Lower leg skin (tissue), 3 donors: ENCODE data around the gene NTM.

ENCODE experiments used
- POLR2A ChIP-seq, 2 donors: fragments of 450-650 bp; IDR thresholded peaks; one replicate each; pipeline ENCODE4 v1.6.1; 2016 to 2017; ENCODE audit warnings: antibody characterized with exemption in 2 of 2, mild to moderate bottlenecking in 1 of 2, moderate library complexity in 1 of 2
- TF ChIP-seq, protein P1 (sequence below), 3 donors: fragments of 450-650 bp; IDR thresholded peaks; one replicate each; pipeline ENCODE4 v1.5.1; 2016; ENCODE audit warnings: antibody characterized with exemption in 3 of 3, mild to moderate bottlenecking in 3 of 3, moderate library complexity in 2 of 3

DNA sequence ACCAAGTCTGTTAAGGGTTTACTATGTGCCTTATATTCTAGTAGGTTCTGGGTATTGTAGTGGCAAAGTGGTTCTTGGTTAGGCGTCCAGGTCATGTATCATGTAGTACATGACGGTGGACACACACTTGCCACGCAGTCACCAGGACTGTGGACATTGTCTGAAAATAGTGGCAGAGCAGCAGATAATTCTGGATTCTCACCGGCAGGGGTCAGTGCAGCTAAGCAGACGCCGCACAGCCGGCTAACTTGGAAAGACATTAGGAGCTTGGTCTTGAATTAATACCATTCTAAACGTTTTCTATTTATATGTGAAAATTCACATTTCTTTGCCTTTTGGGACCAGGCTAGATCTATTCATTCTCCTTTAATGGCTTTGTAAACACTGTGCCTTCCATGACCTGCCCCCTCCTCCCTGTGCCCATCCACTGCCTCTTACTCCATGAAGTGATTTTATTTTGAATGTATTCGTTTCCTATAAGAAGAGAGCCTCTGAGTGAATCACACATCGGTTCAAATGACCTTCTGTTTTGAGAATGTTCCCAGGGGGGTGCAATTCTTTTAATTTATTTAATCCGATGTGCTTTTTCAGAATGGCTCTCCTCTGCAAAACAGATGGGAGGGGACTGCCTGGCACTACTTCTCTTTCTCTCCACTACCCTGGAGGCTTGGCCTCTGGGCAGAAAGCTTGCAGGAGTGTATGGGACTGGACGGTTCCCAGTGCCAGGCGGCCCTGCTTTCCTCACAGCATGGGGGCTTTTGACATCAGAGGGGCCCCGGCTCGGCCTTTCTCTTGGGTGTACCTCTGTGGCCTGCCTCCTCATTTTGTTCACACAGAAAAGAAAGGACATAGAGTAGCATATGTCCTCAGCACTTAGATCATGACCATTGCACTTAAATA lies 378.0 kb downstream of the NTM start:
- TF ChIP-seq POLR2A (IDR thresholded peaks at IDR 0.05) = no peak
- TF ChIP-seq, protein P1, sequence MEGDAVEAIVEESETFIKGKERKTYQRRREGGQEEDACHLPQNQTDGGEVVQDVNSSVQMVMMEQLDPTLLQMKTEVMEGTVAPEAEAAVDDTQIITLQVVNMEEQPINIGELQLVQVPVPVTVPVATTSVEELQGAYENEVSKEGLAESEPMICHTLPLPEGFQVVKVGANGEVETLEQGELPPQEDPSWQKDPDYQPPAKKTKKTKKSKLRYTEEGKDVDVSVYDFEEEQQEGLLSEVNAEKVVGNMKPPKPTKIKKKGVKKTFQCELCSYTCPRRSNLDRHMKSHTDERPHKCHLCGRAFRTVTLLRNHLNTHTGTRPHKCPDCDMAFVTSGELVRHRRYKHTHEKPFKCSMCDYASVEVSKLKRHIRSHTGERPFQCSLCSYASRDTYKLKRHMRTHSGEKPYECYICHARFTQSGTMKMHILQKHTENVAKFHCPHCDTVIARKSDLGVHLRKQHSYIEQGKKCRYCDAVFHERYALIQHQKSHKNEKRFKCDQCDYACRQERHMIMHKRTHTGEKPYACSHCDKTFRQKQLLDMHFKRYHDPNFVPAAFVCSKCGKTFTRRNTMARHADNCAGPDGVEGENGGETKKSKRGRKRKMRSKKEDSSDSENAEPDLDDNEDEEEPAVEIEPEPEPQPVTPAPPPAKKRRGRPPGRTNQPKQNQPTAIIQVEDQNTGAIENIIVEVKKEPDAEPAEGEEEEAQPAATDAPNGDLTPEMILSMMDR (IDR thresholded peaks at IDR 0.05) = no peak
